ENCODE results near the gene KIAA1143.
A peak's percentile ranks its signal among the peaks of the same experiment; 100 is the strongest.

Gene KIAA1143

GRCh38 chr3:44761101-44761423 lies 357 bp downstream of the KIAA1143 start:
- peaks cover under 1% of the 10 kb centered on the region for H3K36me3 ChIP-seq (ENCODE audit: control insufficient read depth, insufficient read depth, low read length)
- DNase-seq, result no peak

GRCh38 chr3:44734646-44735168 lies 26.7 kb downstream of the KIAA1143 start:
- H3K9ac ChIP-seq (ENCODE audit: low read length), result no peak overlapping the region
- no peak overlapping the region for H3K4ac ChIP-seq (ENCODE audit: low read depth, low read length)
- no peak overlapping the region for H3K27ac ChIP-seq (ENCODE audit: low read depth, low read length)
- H4K5ac ChIP-seq (ENCODE audit: low read length), result no peak overlapping the region
- H2AK5ac ChIP-seq (ENCODE audit: low read length), result no peak overlapping the region
- no peak overlapping the region for H3K18ac ChIP-seq (ENCODE audit: low read length)
- no peak overlapping the region for H4K8ac ChIP-seq (ENCODE audit: low read depth, low read length)
- no peak overlapping the region for H2BK15ac ChIP-seq (replicated peaks; ENCODE audit: low read depth)
- no peak overlapping the region for H3K56ac ChIP-seq (ENCODE audit: low read length)
- no peaks in the 10 kb centered on the region for H3K79me1 ChIP-seq (ENCODE audit: low read length)
- H3K27me3 ChIP-seq (ENCODE audit: insufficient read depth, low read length, poor library complexity), result no peaks in the 10 kb centered on the region
- H3K23ac ChIP-seq (ENCODE audit: low read length), result no peak overlapping the region
- no peaks in the 10 kb centered on the region for H3K79me2 ChIP-seq (ENCODE audit: control insufficient read depth, insufficient read depth, low read length)
- no peak overlapping the region for H2BK120ac ChIP-seq (ENCODE audit: low read depth, low read length)
- no CpG with 5 or more reads among the region's 3 CpGs for WGBS (ENCODE audit: extremely low coverage, insufficient coverage, low lambda C conversion rate)
- H3K4me3 ChIP-seq (ENCODE audit: low read length), result no peak overlapping the region
- H3K4me1 ChIP-seq (ENCODE audit: control insufficient read depth, low read depth, low read length), result no peaks in the 10 kb centered on the region
- no peaks in the 10 kb centered on the region for H3K36me3 ChIP-seq (ENCODE audit: control insufficient read depth, insufficient read depth, low read length)
- H2BK5ac ChIP-seq (ENCODE audit: low read length), result no peak overlapping the region
- no peak overlapping the region for H3K4me2 ChIP-seq (ENCODE audit: low read length)
- peak; percentile 6 for DNase-seq

More at GRCh38 chr3:44761101-44761423, 357 bp downstream of the KIAA1143 start:
- no peak overlapping the region for H2BK5ac ChIP-seq (ENCODE audit: low read length)
- H2BK15ac ChIP-seq (replicated peaks; ENCODE audit: low read depth), result no peak overlapping the region
- no peak overlapping the region for H3K27ac ChIP-seq (ENCODE audit: low read depth, low read length)
- peak overlapping the region; percentile 96 for H3K4me3 ChIP-seq (ENCODE audit: low read length)
- H3K56ac ChIP-seq (ENCODE audit: low read length), result peak overlapping the region; percentile 90
- peak overlapping the region; percentile 15 for H2BK120ac ChIP-seq (ENCODE audit: low read depth, low read length)
- WGBS (ENCODE audit: extremely low coverage, insufficient coverage, low lambda C conversion rate), result no CpG with 5 or more reads among the region's 15 CpGs
- H4K8ac ChIP-seq (ENCODE audit: low read depth, low read length), result peak overlapping the region; percentile 58
- no peak overlapping the region for H2AK5ac ChIP-seq (ENCODE audit: low read length)
- peak overlapping the region; percentile 89 for H3K9ac ChIP-seq (ENCODE audit: low read length)
- H3K27me3 ChIP-seq (ENCODE audit: insufficient read depth, low read length, poor library complexity), result peaks cover 2% of the 10 kb centered on the region
- peaks cover 17% of the 10 kb centered on the region for H3K79me1 ChIP-seq (ENCODE audit: low read length)
- peak overlapping the region; percentile 90 for H3K4me2 ChIP-seq (ENCODE audit: low read length)
- H3K4me1 ChIP-seq (ENCODE audit: control insufficient read depth, low read depth, low read length), result no peaks in the 10 kb centered on the region
- H3K18ac ChIP-seq (ENCODE audit: low read length), result no peak overlapping the region
- no peak overlapping the region for H3K4ac ChIP-seq (ENCODE audit: low read depth, low read length)
- H3K79me2 ChIP-seq (ENCODE audit: control insufficient read depth, insufficient read depth, low read length), result peaks cover 31% of the 10 kb centered on the region
- H4K5ac ChIP-seq (ENCODE audit: low read length), result no peak overlapping the region
- peak overlapping the region; percentile 9 for H3K23ac ChIP-seq (ENCODE audit: low read length)

GRCh38 chr3:44729384-44729910 lies 32.0 kb downstream of the KIAA1143 start, which contains the start of gene ZNF501:
Gene ZNF501 (plus strand): TSS chr3:44729635. CDS start chr3:44734422, 4,787 bp downstream.
- H2AK5ac ChIP-seq (ENCODE audit: low read length), result no peak within 1 kb of the TSS
- peak; percentile 94 for DNase-seq
- no peak within 1 kb of the TSS for H3K4ac ChIP-seq (ENCODE audit: low read depth, low read length)
- H3K23ac ChIP-seq (ENCODE audit: low read length), result no peak within 1 kb of the TSS
- peak within 1 kb of the TSS; percentile 81 for H4K5ac ChIP-seq (ENCODE audit: low read length)
- no peaks in the 10 kb centered on the region for H3K27me3 ChIP-seq (ENCODE audit: insufficient read depth, low read length, poor library complexity)
- no CpG with 5 or more reads among the region's 46 CpGs for WGBS (ENCODE audit: extremely low coverage, insufficient coverage, low lambda C conversion rate)
- H2BK15ac ChIP-seq (replicated peaks; ENCODE audit: low read depth), result no peak within 1 kb of the TSS
- H3K4me3 ChIP-seq (ENCODE audit: low read length), result peak within 1 kb of the TSS; percentile 67
- no peaks in the 10 kb centered on the region for H3K4me1 ChIP-seq (ENCODE audit: control insufficient read depth, low read depth, low read length)
- H3K36me3 ChIP-seq (ENCODE audit: control insufficient read depth, insufficient read depth, low read length), result no peaks in the 10 kb centered on the region
- H3K9ac ChIP-seq (ENCODE audit: low read length), result peak within 1 kb of the TSS; percentile 69
- no peaks in the 10 kb centered on the region for H3K79me2 ChIP-seq (ENCODE audit: control insufficient read depth, insufficient read depth, low read length)
- no peak within 1 kb of the TSS for H2BK120ac ChIP-seq (ENCODE audit: low read depth, low read length)
- peak within 1 kb of the TSS; percentile 87 for H3K56ac ChIP-seq (ENCODE audit: low read length)
- no peak within 1 kb of the TSS for H3K27ac ChIP-seq (ENCODE audit: low read depth, low read length)
- H3K79me1 ChIP-seq (ENCODE audit: low read length), result no peaks in the 10 kb centered on the region
- H4K8ac ChIP-seq (ENCODE audit: low read depth, low read length), result no peak within 1 kb of the TSS
- H3K18ac ChIP-seq (ENCODE audit: low read length), result no peak within 1 kb of the TSS
- H3K4me2 ChIP-seq (ENCODE audit: low read length), result peak within 1 kb of the TSS; percentile 87
- H2BK5ac ChIP-seq (ENCODE audit: low read length), result no peak within 1 kb of the TSS

GRCh38 chr3:44722103-44722401 lies 39.4 kb downstream of the KIAA1143 start:
- H3K79me2 ChIP-seq (ENCODE audit: control insufficient read depth, insufficient read depth, low read length), result no peaks in the 10 kb centered on the region
- H3K56ac ChIP-seq (ENCODE audit: low read length), result no peak overlapping the region
- H3K9ac ChIP-seq (ENCODE audit: low read length), result no peak overlapping the region
- no peak overlapping the region for H2BK5ac ChIP-seq (ENCODE audit: low read length)
- no peak overlapping the region for H2BK15ac ChIP-seq (replicated peaks; ENCODE audit: low read depth)
- H2BK120ac ChIP-seq (ENCODE audit: low read depth, low read length), result no peak overlapping the region
- no peak overlapping the region for H4K8ac ChIP-seq (ENCODE audit: low read depth, low read length)
- no peaks in the 10 kb centered on the region for H3K79me1 ChIP-seq (ENCODE audit: low read length)
- H3K4ac ChIP-seq (ENCODE audit: low read depth, low read length), result no peak overlapping the region
- DNase-seq, result no peak
- no peak overlapping the region for H4K5ac ChIP-seq (ENCODE audit: low read length)
- no CpG with 5 or more reads among the region's 1 CpG for WGBS (ENCODE audit: extremely low coverage, insufficient coverage, low lambda C conversion rate)
- no peaks in the 10 kb centered on the region for H3K27me3 ChIP-seq (ENCODE audit: insufficient read depth, low read length, poor library complexity)
- H3K4me2 ChIP-seq (ENCODE audit: low read length), result no peak overlapping the region
- no peaks in the 10 kb centered on the region for H3K36me3 ChIP-seq (ENCODE audit: control insufficient read depth, insufficient read depth, low read length)
- H3K4me3 ChIP-seq (ENCODE audit: low read length), result no peak overlapping the region
- no peak overlapping the region for H3K23ac ChIP-seq (ENCODE audit: low read length)
- H3K27ac ChIP-seq (ENCODE audit: low read depth, low read length), result no peak overlapping the region
- no peak overlapping the region for H3K18ac ChIP-seq (ENCODE audit: low read length)
- no peaks in the 10 kb centered on the region for H3K4me1 ChIP-seq (ENCODE audit: control insufficient read depth, low read depth, low read length)
- no peak overlapping the region for H2AK5ac ChIP-seq (ENCODE audit: low read length)

- Histone ChIP-seq H3K9ac (ENCODE audit: low read length) (no peak overlapping the region), H3K27me3 (ENCODE audit: insufficient read depth, low read length, poor library complexity) (no peaks in the 10 kb centered on the region), H3K79me1 (ENCODE audit: low read length) (no peaks in the 10 kb centered on the region), H3K23ac (ENCODE audit: low read length) (no peak overlapping the region), H4K5ac (ENCODE audit: low read length) (no peak overlapping the region), H3K56ac (ENCODE audit: low read length) (no peak overlapping the region), H3K79me2 (ENCODE audit: control insufficient read depth, insufficient read depth, low read length) (no peaks in the 10 kb centered on the region), H3K36me3 (ENCODE audit: control insufficient read depth, insufficient read depth, low read length) (no peaks in the 10 kb centered on the region), H2BK5ac (ENCODE audit: low read length) (no peak overlapping the region), H3K27ac (ENCODE audit: low read depth, low read length) (no peak overlapping the region), H3K4ac (ENCODE audit: low read depth, low read length) (no peak overlapping the region), H3K4me2 (ENCODE audit: low read length) (no peak overlapping the region), H2BK15ac (replicated peaks; ENCODE audit: low read depth) (no peak overlapping the region), H3K4me1 (ENCODE audit: control insufficient read depth, low read depth, low read length) (no peaks in the 10 kb centered on the region), H2BK120ac (ENCODE audit: low read depth, low read length) (no peak overlapping the region), H4K8ac (ENCODE audit: low read depth, low read length) (no peak overlapping the region), H3K18ac (ENCODE audit: low read length) (no peak overlapping the region), H3K4me3 (ENCODE audit: low read length) (peak overlapping the region; percentile 30), H2AK5ac (ENCODE audit: low read length) (no peak overlapping the region)
- DNase-seq, result peak; percentile 48
- WGBS (ENCODE audit: extremely low coverage, insufficient coverage, low lambda C conversion rate), result no CpG with 5 or more reads among the region's 10 CpGs
These were observed 40.0 kb downstream of the KIAA1143 start for GRCh38 chr3:44721231-44722102.

Measured in mesendoderm (in vitro differentiated cells).